H9 (cell line): ENCODE data around the gene TKFC. TPM values are rescaled to one million over a fixed set of nuclear protein-coding genes. Genes with fewer than 3 reads are reported as not detected.

ENCODE experiments used
- DNase-seq: peaks from one replicate; pipeline ENCODE4 v3.0.0-alpha.2; 2017
- H2AFZ ChIP-seq: one replicate; pipeline ENCODE4 v1.6.1; 2013; ENCODE audit warnings: mild to moderate bottlenecking, low read length, control low read depth, moderate library complexity
- H2AK5ac ChIP-seq: 2 replicates; pipeline ENCODE4 v1.6.1; 2013; ENCODE audit warnings: low read length, control low read depth, mixed read lengths; ENCODE audit not compliant: insufficient read length
- H2BK120ac ChIP-seq: one replicate; pipeline ENCODE4 v1.6.1; 2013; ENCODE audit warnings: low read depth, mild to moderate bottlenecking, low read length, control low read depth, inconsistent platforms; ENCODE audit not compliant: poor library complexity, severe bottlenecking
- H2BK12ac ChIP-seq: 2 replicates; pipeline ENCODE4 v1.6.1; 2013; ENCODE audit warnings: low read length, control low read depth, mixed read lengths, low read depth; ENCODE audit not compliant: insufficient read length
- H2BK15ac ChIP-seq: 2 replicates; pipeline ENCODE4 v1.6.1; 2013; ENCODE audit warnings: low read depth, low read length, control low read depth
- H2BK20ac ChIP-seq: one replicate; pipeline ENCODE4 v1.6.1; 2013; ENCODE audit warnings: low read depth, mild to moderate bottlenecking, low read length, control low read depth, inconsistent platforms; ENCODE audit not compliant: poor library complexity, severe bottlenecking
- H2BK5ac ChIP-seq: 2 replicates; pipeline ENCODE4 v1.6.1; 2013; ENCODE audit warnings: low read length, control low read depth, mixed read lengths; ENCODE audit not compliant: insufficient read length
- H3K14ac ChIP-seq: 2 replicates; pipeline ENCODE4 v1.6.1; 2013; ENCODE audit warnings: low read length, control low read depth; ENCODE audit not compliant: insufficient read depth
- H3K18ac ChIP-seq: 2 replicates; pipeline ENCODE4 v1.6.1; 2013; ENCODE audit warnings: low read depth, mild to moderate bottlenecking, mixed read lengths, low read length, control low read depth; ENCODE audit not compliant: insufficient read length
- H3K23ac ChIP-seq: 2 replicates; pipeline ENCODE4 v1.6.1; 2013; ENCODE audit warnings: low read length, control low read depth, mixed read lengths, low read depth; ENCODE audit not compliant: insufficient read length
- H3K23me2 ChIP-seq: 2 replicates; pipeline ENCODE4 v1.6.1; 2013; ENCODE audit warnings: low read depth, mild to moderate bottlenecking, mixed read lengths, low read length, control low read depth; ENCODE audit not compliant: insufficient read length, poor library complexity, severe bottlenecking
- H3K27ac ChIP-seq: 2 replicates; pipeline ENCODE4 v1.5.1; 2013; ENCODE audit warnings: low read length, control low read depth, mixed read lengths, low read depth; ENCODE audit not compliant: insufficient read length
- H3K27me3 ChIP-seq: 2 replicates; pipeline ENCODE4 v1.6.1; 2013; ENCODE audit warnings: low read length, control low read depth, inconsistent platforms; ENCODE audit not compliant: insufficient read depth
- H3K4ac ChIP-seq: 2 replicates; pipeline ENCODE4 v1.6.1; 2013; ENCODE audit warnings: low read depth, mild to moderate bottlenecking, control low read depth, inconsistent platforms, low read length, moderate library complexity
- H3K4me1 ChIP-seq: 2 replicates; pipeline ENCODE4 v1.6.1; 2013; ENCODE audit warnings: low read length, control low read depth, inconsistent platforms; ENCODE audit not compliant: insufficient read depth
- H3K4me2 ChIP-seq: 2 replicates; pipeline ENCODE4 v1.6.1; 2013; ENCODE audit warnings: low read length, control low read depth, mixed read lengths; ENCODE audit not compliant: insufficient read length, insufficient read depth
- H3K56ac ChIP-seq: 2 replicates; pipeline ENCODE4 v1.6.1; 2013; ENCODE audit warnings: low read depth, mild to moderate bottlenecking, mixed read lengths, low read length, control low read depth; ENCODE audit not compliant: insufficient read length
- H3K79me1 ChIP-seq: 2 replicates; pipeline ENCODE4 v1.6.1; 2013; ENCODE audit warnings: low read depth, mild to moderate bottlenecking, moderate library complexity, low read length, control low read depth, inconsistent platforms; ENCODE audit not compliant: insufficient read depth, poor library complexity, severe bottlenecking
- H3K79me2 ChIP-seq: 2 replicates; pipeline ENCODE4 v1.6.1; 2013; ENCODE audit warnings: low read length, control low read depth, inconsistent platforms; ENCODE audit not compliant: insufficient read depth
- H3K9ac ChIP-seq: 2 replicates; pipeline ENCODE4 v1.6.1; 2013; ENCODE audit warnings: low read length, control low read depth, mixed read lengths; ENCODE audit not compliant: insufficient read length; ENCODE audit errors: extremely low read depth
- H3K9me3 ChIP-seq: one replicate; pipeline ENCODE4 v1.6.1; 2013; ENCODE audit warnings: low read depth, low read length, inconsistent platforms; ENCODE audit not compliant: control insufficient read depth
- H3T11ph ChIP-seq: one replicate; pipeline ENCODE4 v1.6.1; 2013; ENCODE audit warnings: mild to moderate bottlenecking, low read length, control low read depth, inconsistent platforms
- H4K20me1 ChIP-seq: one replicate; pipeline ENCODE4 v1.6.1; 2013; ENCODE audit not compliant: control insufficient read depth, insufficient read length, insufficient read depth
- H4K5ac ChIP-seq: 2 replicates; pipeline ENCODE4 v1.6.1; 2013; ENCODE audit warnings: low read depth, mild to moderate bottlenecking, mixed read lengths, low read length, control low read depth; ENCODE audit not compliant: insufficient read length
- H4K8ac ChIP-seq: replicated peaks from 2 replicates; pipeline ENCODE4 v1.6.1; 2013; ENCODE audit warnings: low read length, control low read depth, mixed read lengths, low read depth; ENCODE audit not compliant: insufficient read length
- H4K91ac ChIP-seq: 2 replicates; pipeline ENCODE4 v1.6.1; 2013; ENCODE audit warnings: low read depth, mild to moderate bottlenecking, moderate library complexity, mixed read lengths, low read length, control low read depth; ENCODE audit not compliant: insufficient read length
- H3K27ac Mint-ChIP-seq, 3 experiments: 2 replicates in 2 of 3; 3 replicates in 1 of 3; pipeline ENCODE4 v1.8.0; 2020 to 2021; ENCODE audit warnings: mixed read lengths in 3 of 3, mild to moderate bottlenecking in 1 of 3, moderate library complexity in 1 of 3
- H3K27me3 Mint-ChIP-seq: 2 replicates; pipeline ENCODE4 v1.8.0; 2021; ENCODE audit warnings: low read depth, mild to moderate bottlenecking, moderate library complexity, mixed read lengths
- H3K36me3 Mint-ChIP-seq, 3 experiments: 2 replicates in 2 of 3; 3 replicates in 1 of 3; pipeline ENCODE4 v1.8.0; 2020 to 2021; ENCODE audit warnings: low read depth in 3 of 3, mixed read lengths in 3 of 3; ENCODE audit not compliant: insufficient read depth in 1 of 3
- H3K4me1 Mint-ChIP-seq, 2 experiments: 2 replicates each; pipeline ENCODE4 v1.8.0; 2020; ENCODE audit warnings: mixed read lengths in 2 of 2
- H3K4me3 Mint-ChIP-seq, 2 experiments: 2 replicates in 1 of 2; 3 replicates in 1 of 2; pipeline ENCODE4 v1.8.0; 2020 to 2021; ENCODE audit warnings: mild to moderate bottlenecking in 2 of 2, mixed read lengths in 2 of 2, moderate library complexity in 1 of 2
- H3K9me3 Mint-ChIP-seq, 2 experiments: 2 replicates in 1 of 2; 3 replicates in 1 of 2; pipeline ENCODE4 v1.8.0; 2020; ENCODE audit warnings: mild to moderate bottlenecking in 2 of 2, mixed read lengths in 2 of 2, moderate library complexity in 1 of 2
- CTCF ChIP-seq: fragments of 200-600 bp; sonication (generic); conservative IDR thresholded peaks from 3 replicates; pipeline ENCODE4 v1.8.0; 2021; ENCODE audit warnings: antibody characterized with exemption, mild to moderate bottlenecking
- WGBS: extraction: QIAGEN DNeasy Blood & Tissue Kit; methylation state at CpG from one replicate; pipeline ENCODE4 v1.1.7; 2013; ENCODE audit warnings: missing lambda C conversion rate, low lambda C conversion rate, mixed read lengths; ENCODE audit not compliant: insufficient read length; ENCODE audit errors: extremely low coverage; 5-methylcytosine and 5-hydroxymethylcytosine counted together
- total RNA-seq: library from RNA; stranded (reverse); gene quantifications from 2 replicates; pipeline ENCODE4 v1.2.1, GENCODE V29; 2021

TKFC gene
- total RNA-seq, 1 experiment from 2014 or later: 59.0 TPM

GRCh38 chr11:61329871-61330270 is 3.2 kb upstream of the TKFC start:
- Histone ChIP-seq H3K23me2 (peaks cover 13% of the 10 kb centered on the region), H3K56ac (no peak overlapping the region), H3K9me3 (no peaks in the 10 kb centered on the region), H3T11ph (no peak overlapping the region), H2BK15ac (no peak overlapping the region), H3K4ac (no peak overlapping the region), H4K91ac (no peak overlapping the region), H2BK5ac (no peak overlapping the region), H2BK120ac (no peak overlapping the region), H3K79me2 (peaks cover 28% of the 10 kb centered on the region), H3K4me2 (no peak overlapping the region), H4K5ac (no peak overlapping the region), H2BK12ac (no peak overlapping the region), H3K4me1 (peaks cover 5% of the 10 kb centered on the region; the same call in 1 of the 2 replicates), H3K18ac (no peak overlapping the region), H4K20me1 (no peaks in the 10 kb centered on the region), H2AFZ (no peak overlapping the region), H3K23ac (no peak overlapping the region), H3K9ac (no peak overlapping the region), H3K27me3 (no peaks in the 10 kb centered on the region), H3K14ac (no peak overlapping the region), H3K79me1 (no peaks in the 10 kb centered on the region), H2AK5ac (no peak overlapping the region), H4K8ac (no peak overlapping the region), H3K27ac (no peak overlapping the region), H2BK20ac (no peak overlapping the region)
- WGBS: no CpG with 5 or more reads among the region's 4 CpGs
- Mint-ChIP-seq H3K4me3 (no peak overlapping the region), H3K27ac (no peak overlapping the region; a peak in 1 of 7 replicates), H3K36me3 (peaks cover 32 to 59% (median 53%) of the 10 kb centered on the region in 3 experiments; a peak in 6 of 7 replicates), H3K4me1 (peaks cover 32 to 34% of the 10 kb centered on the region in 2 experiments), H3K9me3 (no peaks in the 10 kb centered on the region), H3K27me3 (no peaks in the 10 kb centered on the region)
- TF ChIP-seq CTCF: no peak
- DNase-seq: no peak
